PC-9 (cell line): Measurements from ENCODE around the gene PTPRO.

ENCODE experiments used
- CTCF ChIP-seq: fragments of 200-600 bp; sonication (generic); conservative IDR thresholded peaks from 2 replicates; pipeline ENCODE4 v1.6.1; 2017; ENCODE audit warnings: mixed run types, antibody characterized with exemption, mild to moderate bottlenecking, moderate library complexity
- EZH2 ChIP-seq: fragments of 200-600 bp; sonication (generic); IDR thresholded peaks from 2 replicates; pipeline ENCODE4 v1.8.0; 2017; ENCODE audit warnings: antibody characterized with exemption, low read depth

- TF ChIP-seq CTCF, result no peak
- no peak for TF ChIP-seq EZH2
Measured at GRCh38 chr12:15540005-15540404, 217.7 kb downstream of the PTPRO start.
